HG03575 (cell line): ENCODE data around the gene LOXHD1.

Experiments
- ATAC-seq: cut with Tn5 transposase; IDR thresholded peaks from one replicate; pipeline ENCODE4 v1.9.1; 2021; ENCODE audit not compliant: unreplicated experiment, insufficient number of reproducible peaks, low FRiP score; ENCODE audit errors: extremely low read depth

Gene LOXHD1

DNA sequence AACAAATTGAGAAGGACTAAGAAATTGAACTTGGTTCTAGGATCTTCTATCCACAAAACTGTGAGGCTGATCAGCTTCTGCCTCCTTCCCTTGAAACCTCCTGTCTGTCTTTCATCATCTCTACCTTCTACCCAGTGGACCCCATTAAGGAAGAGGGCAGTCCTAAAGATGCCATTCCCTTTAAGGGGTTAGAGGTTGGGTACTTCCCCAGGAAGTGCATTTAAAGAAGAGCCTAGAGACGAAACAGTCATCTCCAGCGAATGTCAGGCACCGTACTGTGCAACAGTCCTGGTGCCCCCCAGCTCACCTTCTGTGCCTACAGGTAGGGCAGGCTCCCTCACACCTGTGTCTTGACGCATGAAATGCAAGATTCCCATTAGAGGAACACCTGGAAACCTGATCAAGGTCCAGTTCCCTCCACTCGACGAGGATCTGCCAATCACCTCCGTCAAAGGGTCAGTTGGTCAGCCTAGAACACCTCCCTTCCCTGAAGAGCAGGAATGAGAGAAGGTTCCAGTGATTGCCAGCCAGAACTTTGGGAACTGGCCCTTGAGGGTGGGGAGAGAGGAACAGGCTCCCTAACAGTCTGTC lies 20.9 kb downstream of the LOXHD1 start:
- ATAC-seq: no peak

DNA sequence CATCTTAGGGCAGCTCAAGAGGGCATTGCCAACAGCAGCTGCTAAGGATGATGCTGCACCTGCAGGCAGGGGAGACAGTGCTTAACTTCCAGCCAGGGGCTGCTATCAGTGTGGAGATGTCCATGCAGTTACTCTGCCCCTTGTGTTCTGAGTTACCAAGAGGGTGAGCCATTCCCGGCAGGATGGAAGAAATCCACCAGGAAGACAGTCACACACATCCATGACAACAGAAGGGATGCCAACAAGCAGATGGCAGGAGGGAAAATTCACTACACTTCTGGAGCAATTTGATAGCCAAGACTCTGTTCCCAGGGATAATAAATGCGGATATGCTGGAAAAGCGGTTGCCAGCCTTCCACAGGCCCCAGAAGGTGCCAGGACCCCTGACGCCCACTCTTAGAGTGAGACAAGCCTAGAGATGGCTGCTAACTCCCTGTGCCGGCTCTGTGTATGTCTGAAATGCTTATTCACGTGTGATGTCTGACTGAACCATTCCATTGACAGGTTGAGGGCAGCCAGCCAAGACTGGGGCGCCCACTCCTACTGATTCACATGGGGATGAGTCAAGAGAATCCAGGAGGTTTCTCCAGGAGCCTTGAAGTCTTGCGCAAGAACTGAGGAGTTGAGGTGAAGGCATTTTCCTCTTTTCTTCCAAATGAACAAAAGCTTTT lies 24.5 kb downstream of the LOXHD1 start:
- ATAC-seq: no peak

DNA sequence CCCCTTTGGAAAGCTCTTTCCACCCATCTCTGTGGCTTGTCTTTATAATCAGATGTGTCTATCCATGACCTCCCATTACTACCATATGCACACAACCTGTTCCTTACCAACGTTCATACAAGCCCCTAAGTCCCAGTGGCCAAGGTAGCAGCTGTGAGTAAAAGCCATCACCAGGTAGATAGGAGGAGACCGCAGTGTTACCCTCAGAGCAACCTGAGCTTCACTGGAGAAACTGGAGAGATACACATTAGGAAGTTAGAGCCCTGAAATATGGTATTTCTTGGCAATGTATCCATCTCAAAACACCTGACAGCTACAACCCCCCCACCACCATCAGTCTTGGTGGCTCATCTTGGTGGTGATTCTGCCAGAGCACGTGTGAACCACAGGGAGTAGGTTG lies 26.0 kb downstream of the LOXHD1 start:
- ATAC-seq: no peak

DNA sequence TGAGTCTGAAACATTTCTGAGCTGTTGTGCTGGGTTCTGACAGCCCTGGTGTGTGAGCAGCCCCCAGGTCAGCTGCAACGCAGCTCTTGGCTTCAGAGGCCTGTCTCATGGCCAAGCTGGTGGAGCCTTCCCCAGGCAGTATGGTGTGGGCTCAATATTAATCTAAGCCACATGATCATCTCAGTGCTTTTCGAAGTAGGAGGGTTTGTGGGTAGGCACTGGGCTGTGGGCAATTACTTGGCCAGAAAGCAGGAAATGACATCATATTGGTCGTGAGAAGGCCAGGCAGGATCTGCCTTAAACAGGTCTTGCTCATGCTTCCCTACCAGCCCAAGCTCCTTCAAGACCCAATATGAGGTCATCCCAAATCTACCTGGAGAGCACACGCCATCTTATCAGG lies 26.9 kb downstream of the LOXHD1 start:
- no peak for ATAC-seq

DNA sequence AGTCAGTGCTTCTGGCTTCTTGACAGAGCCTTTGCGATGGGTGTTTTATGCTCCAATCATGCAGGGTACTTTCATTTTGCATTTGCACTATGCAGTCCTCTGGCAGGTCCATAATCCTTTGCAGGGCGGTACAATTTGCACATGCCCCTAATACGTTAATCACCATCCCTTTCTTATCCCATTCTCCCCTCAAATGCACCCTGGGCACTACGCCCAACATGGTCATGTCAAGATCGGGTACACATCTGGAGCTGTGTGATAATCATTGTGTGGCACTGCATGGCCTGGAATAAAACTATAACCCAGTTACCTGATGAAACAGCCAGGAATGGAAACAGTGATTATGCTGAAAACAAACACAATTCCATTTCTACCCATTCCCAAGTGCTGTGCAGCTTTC lies 27.7 kb downstream of the LOXHD1 start:
- no peak for ATAC-seq

DNA sequence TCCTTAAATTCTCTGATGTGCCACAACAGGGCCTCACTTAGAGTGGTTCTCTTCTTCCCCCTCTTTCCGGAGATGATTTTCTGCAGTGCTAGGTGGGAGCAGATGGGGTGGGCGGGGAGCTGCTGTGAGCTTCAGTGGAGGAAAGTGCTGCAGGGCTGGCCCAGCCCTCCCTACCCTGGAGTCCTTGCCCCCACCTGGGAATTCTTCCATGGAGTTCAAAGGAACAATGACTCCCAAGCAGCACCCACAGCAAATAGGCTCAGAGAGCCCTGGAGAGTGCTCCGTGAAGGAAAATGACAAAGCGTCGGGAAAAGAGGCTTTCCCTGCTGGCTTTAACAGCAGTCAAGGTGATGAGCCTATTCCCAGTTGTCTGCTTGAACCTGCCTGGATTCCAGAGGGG lies 28.8 kb downstream of the LOXHD1 start:
- no peak for ATAC-seq

DNA sequence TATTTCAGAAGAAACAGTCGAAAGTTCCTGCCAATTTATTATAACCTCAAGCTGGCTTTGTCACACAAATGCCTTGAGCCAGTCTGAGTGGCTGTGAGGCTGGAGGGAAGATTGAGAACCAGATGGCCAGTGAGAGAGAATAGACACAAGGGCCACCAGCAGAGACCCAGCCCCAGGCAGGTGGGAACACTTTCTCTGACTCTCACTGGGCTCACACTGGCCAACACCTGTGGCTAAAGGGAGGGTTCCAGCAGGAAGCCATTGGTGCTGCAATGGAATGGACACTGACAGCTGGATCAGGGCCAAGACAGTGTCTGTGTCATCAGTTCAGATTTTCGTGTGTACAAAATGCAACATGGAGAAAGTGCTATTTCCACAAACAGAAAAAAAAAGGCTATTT lies 29.9 kb downstream of the LOXHD1 start:
- ATAC-seq: no peak

DNA sequence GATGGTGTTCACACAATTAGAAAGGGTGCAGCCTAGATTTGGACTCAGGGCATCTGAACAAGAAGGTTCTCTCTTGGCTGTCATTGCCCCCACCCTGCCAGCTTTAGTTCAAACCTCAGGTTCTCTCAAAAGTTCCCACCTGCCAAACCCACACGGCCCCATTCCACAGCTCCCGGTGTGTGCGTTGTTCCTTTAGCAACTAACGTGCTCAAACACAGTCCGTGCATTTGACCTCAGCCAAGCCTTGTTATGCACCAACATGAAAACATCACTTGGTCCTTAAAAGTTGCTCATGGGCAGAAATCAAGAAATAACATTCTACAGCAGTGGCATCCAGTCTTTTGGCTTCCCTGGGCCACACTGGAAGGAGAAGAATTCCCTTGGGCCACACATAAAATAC lies 32.0 kb downstream of the LOXHD1 start:
- ATAC-seq: no peak

DNA sequence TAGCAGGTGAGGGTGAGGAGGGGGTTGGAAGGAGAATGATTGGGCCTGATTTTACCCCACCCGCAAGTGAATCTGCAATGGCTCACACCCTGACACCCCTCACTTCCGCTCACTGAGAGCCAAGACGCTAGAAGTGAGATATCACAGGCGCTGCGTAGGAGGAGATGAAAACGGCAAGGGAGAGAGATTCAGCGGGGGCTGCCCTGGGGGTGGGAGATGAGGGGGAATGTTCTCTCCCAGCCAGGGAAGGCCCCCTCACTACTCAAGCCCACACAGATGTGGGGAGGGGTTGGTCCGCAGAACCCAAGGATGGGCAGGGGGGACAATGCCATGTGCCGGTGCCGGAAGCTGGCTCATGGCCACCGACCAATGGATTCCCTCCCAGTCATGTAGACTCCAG lies 32.9 kb downstream of the LOXHD1 start:
- ATAC-seq: no peak

DNA sequence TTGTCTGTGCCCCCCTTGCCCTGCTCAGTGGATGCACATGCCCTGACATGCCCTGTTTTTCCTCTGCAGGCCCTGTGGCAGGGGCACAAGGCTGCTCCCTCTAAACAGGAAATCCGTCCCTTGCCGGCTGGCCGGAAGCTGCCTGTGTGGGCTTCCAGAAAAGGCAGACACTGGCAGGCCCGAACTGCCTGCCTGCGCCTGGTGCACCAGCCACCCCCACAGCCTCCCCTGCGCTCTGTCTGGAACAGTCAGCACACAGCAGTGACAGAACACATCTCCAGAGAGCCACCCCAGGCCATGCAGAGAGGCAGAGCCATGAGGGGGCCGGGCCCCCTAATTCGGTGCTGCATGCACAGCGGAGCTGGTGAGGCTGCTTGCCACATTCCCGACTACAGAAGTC lies 33.5 kb downstream of the LOXHD1 start:
- ATAC-seq: no peak

DNA sequence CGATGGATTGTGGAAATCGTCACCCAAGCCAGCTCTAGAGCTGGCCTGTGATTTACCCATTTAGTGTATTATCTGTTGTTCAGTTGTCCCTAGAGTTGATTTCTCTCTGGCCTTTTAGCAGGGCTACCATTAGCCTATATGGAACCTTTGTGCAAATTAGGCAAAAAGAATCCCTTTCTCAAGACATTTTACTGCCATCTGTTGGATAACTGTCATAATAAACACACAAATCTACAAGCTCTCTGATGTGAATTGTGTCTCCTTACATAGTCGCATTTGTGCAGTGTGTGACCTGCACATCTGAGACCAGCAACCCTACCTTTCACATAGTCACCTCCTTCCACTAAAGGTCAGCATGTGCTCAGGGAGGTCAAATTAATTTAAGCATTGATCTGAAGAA lies 34.0 kb downstream of the LOXHD1 start:
- no peak for ATAC-seq

DNA sequence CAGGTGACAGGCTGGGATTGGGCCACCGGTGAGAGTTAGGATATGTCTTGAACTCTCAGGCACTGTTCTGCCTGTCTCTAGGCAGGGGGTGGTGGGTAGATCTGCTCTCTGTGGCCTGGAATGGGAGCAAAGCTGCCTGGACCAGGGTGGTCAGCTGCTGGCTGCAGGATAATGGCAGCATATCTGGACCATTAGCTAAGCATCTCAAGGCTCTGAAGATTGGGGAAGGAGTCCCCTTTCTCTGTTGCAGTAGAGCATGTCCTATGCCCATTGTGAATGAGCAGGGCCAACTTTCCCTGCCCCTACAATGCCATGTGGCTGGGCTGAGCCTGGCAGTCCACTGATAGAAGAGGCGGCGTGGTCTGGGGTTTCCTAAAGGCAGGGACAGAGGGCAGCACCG lies 34.6 kb downstream of the LOXHD1 start:
- ATAC-seq: no peak

DNA sequence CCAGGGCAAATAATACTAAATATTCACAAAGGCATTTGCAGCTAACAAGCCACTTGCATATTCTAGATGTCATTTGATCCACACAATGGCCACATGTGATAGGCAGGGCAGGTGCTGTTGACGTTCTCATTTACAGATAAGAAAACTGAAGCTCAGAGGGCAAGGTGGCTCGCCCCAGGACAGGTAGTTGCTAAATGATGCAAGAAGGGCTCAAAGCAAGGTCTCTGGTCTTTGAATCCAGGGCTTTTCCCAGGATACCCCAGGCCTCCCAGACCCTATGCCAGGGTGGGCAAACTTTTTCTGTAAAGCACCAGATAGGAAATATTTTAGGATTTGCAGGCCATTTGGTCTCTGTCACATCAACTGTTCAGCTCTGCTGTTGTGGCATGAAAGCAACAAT lies 35.1 kb downstream of the LOXHD1 start:
- no peak for ATAC-seq

DNA sequence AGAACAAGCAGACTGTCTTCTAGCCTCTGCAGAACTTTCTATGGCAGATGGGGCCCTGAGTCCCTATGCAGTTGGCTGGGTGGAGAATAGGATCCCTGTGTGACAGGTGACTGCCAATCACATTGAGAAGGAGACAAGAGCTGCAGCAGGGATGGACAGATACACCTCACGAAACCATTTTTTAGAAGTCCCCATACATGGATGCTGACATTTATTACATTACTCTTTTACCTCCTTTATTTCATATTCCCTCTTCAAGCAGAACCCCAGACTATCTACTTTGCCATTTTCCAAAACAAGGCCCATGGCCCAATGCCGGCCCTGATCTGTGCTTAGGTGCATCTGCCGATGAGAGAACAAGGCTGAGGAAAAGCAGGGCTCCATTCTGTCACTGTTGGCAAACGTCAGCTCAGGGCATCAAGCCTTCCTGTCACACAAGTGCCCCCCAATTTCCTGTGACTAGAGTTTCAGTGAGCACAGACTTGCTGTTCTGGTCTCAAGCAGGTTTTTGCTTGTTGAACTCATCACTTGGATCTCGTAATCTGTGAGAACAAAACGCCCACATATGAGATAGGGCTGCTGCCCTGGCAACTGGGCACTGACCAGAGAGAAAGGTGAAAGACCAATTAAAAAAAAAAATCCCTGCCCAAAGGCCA lies 35.8 kb downstream of the LOXHD1 start:
- no peak for ATAC-seq

DNA sequence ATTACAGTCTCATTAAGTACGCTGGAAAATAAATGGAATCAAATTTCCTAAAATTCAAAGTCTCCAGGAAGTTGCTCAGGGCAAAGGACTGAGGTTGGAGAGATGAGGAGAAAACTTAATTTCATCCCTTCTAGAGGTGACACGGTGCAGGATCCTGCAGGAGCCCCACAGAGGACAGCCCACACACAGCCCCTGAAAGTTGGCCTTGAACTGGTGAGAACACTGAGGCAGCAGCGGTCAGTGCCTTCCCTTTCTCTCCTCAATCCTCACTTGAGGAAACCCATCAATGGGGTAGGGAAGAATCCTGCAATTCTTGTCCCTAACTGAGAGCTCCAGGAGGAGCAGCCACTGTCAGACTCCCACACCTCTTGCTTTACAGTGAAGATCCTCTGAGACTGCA lies 37.5 kb downstream of the LOXHD1 start:
- no peak for ATAC-seq

DNA sequence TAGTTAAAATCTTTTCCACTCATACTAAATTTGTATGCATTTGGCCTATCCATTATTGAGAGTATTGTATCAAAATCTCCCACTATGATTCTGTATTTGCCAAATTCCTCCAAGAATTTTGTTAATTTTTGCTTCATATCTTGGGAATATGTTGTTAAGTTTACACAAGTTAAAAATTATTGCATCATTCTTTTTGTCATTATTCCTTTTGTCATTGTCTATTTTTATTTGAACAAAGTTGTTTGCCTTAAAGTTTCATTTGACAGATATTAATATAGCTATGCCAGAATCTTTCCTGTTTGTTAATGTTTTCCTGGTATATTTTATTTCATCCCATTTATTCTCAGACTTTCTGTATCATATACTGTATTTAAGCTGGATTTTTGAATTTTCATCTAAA lies 41.3 kb downstream of the LOXHD1 start:
- ATAC-seq: no peak

DNA sequence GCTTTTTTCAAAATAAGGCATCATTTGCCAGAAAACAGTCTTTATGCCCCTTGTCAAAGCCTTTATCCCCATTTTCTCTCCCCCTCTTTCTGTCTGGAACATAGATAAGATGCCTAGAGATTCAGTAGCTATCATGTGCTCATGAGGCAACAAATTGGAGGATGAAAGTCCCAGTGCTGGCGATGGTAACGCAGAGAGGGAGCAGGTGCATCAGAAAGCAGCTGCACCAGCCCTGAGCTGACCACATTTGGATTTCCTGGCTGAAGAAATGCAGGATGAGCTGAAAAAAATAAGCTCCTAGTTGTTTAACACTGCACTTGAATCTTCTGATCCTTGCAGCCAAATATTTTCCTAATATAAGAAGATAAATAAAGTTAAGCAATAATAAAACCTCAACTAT lies 48.0 kb downstream of the LOXHD1 start:
- no peak for ATAC-seq

DNA sequence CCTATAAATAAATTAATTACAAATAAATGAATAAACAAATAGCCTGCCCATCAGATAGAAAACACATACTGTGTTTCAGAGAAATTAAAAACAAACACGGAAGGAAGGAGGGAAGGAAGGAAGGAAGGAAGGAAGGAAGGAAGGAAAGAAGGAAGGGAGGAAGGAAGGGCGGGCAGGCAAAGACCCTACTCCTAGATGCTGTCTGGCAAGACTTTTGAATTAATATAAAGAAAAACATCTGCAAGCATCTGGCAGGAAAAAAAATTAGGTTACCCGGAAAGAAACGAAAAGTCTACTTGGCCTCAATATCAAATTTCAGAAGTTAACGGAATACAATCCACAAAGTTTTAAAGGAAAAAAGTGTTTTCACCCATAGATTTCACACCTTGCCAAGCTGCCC lies 49.1 kb downstream of the LOXHD1 start:
- no peak for ATAC-seq

DNA sequence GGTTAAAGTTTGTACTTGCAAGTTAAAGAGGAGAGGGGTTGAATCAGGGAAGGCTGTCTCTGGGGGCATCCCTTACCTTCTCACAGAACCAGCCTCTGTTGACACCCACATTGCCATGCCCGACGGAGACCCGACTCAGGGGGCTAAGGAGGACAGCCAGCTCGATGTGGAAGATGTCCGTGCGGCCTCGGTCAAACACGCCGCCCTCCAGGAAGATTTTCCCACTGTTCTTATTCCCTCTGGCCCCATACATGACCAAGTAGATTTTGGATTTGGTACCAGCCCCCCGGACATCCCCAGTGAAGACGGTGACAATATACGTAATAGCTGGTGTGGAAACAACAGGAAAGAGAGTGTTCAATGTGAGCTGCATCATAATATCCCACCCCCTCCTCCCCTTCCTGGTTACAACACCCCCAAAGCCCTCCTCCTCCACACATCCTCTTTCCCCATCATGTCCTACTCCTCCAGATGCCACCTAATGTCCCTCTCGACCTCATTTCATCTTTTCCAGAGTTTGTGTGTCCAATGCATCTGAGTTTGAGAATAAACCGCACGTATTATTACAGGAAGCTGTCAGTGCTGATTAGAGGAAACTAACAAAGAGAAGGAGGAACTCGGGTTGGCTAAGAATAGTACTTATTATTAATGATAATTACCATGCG lies 55.7 kb downstream of the LOXHD1 start:
- ATAC-seq: no peak

DNA sequence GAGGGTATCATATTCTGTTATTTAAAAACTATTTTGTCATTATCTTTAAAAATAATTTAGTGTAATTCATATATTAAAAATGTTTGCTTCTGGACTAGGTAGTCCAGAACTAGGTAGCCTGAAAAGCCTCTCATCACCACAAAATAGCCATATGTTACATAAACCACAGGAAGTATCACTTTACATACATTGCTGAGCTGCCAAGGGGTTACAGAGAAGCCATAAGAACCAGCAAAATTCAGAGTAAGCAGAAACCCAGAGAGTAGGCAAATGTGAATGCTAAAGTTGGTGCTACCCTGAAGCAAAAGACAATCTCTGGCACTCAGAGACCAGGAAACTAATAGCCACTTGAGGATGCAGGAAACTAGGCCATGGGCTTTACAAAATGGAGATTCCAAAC lies 60.9 kb downstream of the LOXHD1 start:
- no peak for ATAC-seq
